ENCODE results near the gene IWS1. TPM values are rescaled to one million over a fixed set of nuclear protein-coding genes. Genes with fewer than 3 reads are reported as not detected.

IWS1 gene
- total and polyA plus RNA-seq, 10 of the 15 experiments (the other 5 are each of a cell fraction or from before 2014, with no cell fraction given), result 21.9 to 68.9 (median 45.8) TPM

DNA sequence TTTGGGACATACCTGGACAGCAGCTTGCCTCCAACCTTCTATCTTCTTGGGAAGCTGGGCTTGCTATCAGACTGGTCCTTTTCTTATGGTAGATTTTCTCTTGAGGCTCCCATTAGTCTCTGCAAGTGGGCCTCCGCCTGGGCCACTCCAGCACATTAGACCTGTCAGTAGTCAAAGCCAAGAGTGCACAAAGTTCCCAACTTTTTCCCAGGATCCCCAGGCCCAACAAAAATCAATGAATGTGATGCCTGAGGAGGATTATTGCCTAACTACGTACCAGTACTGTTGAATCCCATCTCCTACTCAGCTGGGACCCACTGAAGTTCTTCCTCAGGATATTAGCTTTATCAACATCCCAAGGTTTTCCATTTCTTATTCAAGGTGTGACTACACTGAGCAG lies 56.3 kb downstream of the IWS1 start:
- Histone ChIP-seq H2AFZ (ENCODE audit: control insufficient read depth, low read depth, low read length) (no peak overlapping the region), H3K4me2 (ENCODE audit: control insufficient read depth, insufficient read depth) (no peak overlapping the region), H3K4me1 (ENCODE audit: control insufficient read depth, insufficient read depth, low read length) (no peaks in the 10 kb centered on the region), H3K9me3 (replicated peaks; ENCODE audit: control insufficient read depth, insufficient read depth, low read length) (no peaks in the 10 kb centered on the region), H3K27ac (ENCODE audit: control insufficient read depth, insufficient read depth) (no peak overlapping the region), H3K79me2 (ENCODE audit: control insufficient read depth, insufficient read depth, low read length) (no peaks in the 10 kb centered on the region), H3K9ac (ENCODE audit: control insufficient read depth, insufficient read depth, low read length) (no peak overlapping the region), H3K36me3 (ENCODE audit: control insufficient read depth in 2 of 2, insufficient read depth in 2 of 2, low read length in 1 of 2) (peaks cover 0 to 3% of the 10 kb centered on the region in 2 experiments; a peak in 2 of 4 replicates), H4K20me1 (ENCODE audit: control insufficient read depth, insufficient read depth) (no peaks in the 10 kb centered on the region), H3K4me3 (no peak overlapping the region), H3K27me3 (replicated peaks in 1 of 2; ENCODE audit: control insufficient read depth in 2 of 2, insufficient read depth in 2 of 2, low read length in 1 of 2) (no peaks in the 10 kb centered on the region)
- ChIA-PET CTCF (interaction anchor here (1.3 to 2.6 kb wide), 2 partner anchors 10 to 114 kb away, joined by 3 to 19 read pairs; no protein-coding TSS in a partner anchor), SMC1A (ENCODE audit: uncharacterized antibody, unreplicated experiment) (no interaction called here), POLR2A (no interaction called here), RAD21 (ENCODE audit: unreplicated experiment) (no interaction called here)
- BruUV-seq (replicated peaks), result no TSS peak
- ATAC-seq (no peak), DNase-seq (ENCODE audit: low read depth, low spot score) (no peak), FAIRE-seq (no peak)
- intact Hi-C loops (cut with micrococcal nuclease; ENCODE audit: unreplicated experiment) (no loop called here), in situ Hi-C loops (cut with MboI) (no loop called here)
- TF ChIP-seq EED (IDR thresholded peaks at IDR 0.05; ENCODE audit: low read depth) (no peak), SMAD5 (IDR thresholded peaks at IDR 0.05; ENCODE audit: low read depth) (no peak), SIX5 (IDR thresholded peaks at IDR 0.05; ENCODE audit: low read depth, low read length, severe bottlenecking) (no peak), TBL1XR1 (IDR thresholded peaks at IDR 0.05; ENCODE audit: low read depth, low read length) (no peak), CEBPB (IDR thresholded peaks at IDR 0.05; ENCODE audit: borderline replicate concordance in 1 of 2, low read depth in 2 of 2, low read length in 2 of 2) (no peak), RBBP5 (conservative IDR thresholded peaks at IDR 0.05) (no peak), ZSCAN29 (IDR thresholded peaks at IDR 0.05) (no peak)
- WGBS (ENCODE audit: insufficient coverage, insufficient replicate concordance, low lambda C conversion rate, missing lambda C conversion rate), result 51% methylated on average over 2 of the region's 2 CpGs

DNA sequence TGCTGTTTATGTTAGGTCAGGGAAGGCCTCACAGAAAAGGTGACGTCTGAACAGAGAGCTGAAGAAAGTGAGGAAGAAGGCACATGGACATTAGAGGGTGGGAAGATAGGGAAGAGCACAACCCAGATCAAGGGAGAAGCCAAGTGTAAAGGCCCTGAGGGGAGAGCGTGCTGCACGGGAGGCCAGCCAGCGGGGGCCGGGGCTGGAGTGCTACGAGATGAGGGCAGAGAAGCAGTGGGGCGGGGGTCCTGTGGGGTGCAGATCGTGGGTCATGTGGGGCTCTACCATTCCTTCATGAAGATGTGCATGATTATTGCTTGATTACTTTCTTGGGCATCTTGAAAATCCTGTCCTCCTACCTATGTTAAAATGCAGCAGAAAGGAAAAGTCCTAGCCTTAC lies 57.2 kb downstream of the IWS1 start:
- ChIA-PET CTCF (interaction anchor here (1.3 to 2.6 kb wide), 3 partner anchors 10 to 113 kb away, joined by 3 to 19 read pairs (median 12); no protein-coding TSS in a partner anchor), SMC1A (ENCODE audit: uncharacterized antibody, unreplicated experiment) (interaction anchor here (1.6 kb wide), 1 partner anchor 11 kb away, joined by 5 read pairs; no protein-coding TSS in a partner anchor), RAD21 (ENCODE audit: unreplicated experiment) (no interaction called here), POLR2A (no interaction called here)
- no peaks in the 10 kb centered on the region for H3K79me2 ChIP-seq (ENCODE audit: control insufficient read depth, insufficient read depth, low read length)
- no peak overlapping the region for H2AFZ ChIP-seq (ENCODE audit: control insufficient read depth, low read depth, low read length)
- H3K4me1 ChIP-seq (ENCODE audit: control insufficient read depth, insufficient read depth, low read length), result no peaks in the 10 kb centered on the region
- in situ Hi-C loops (cut with MboI) (no loop called here), intact Hi-C loops (cut with micrococcal nuclease; ENCODE audit: unreplicated experiment) (no loop called here)
- DNase-seq (ENCODE audit: low read depth, low spot score) (no peak), ATAC-seq (no peak), FAIRE-seq (no peak)
- no peak overlapping the region for H3K4me2 ChIP-seq (ENCODE audit: control insufficient read depth, insufficient read depth)
- H4K20me1 ChIP-seq (ENCODE audit: control insufficient read depth, insufficient read depth), result no peaks in the 10 kb centered on the region
- no peak overlapping the region for H3K27ac ChIP-seq (ENCODE audit: control insufficient read depth, insufficient read depth)
- 79% methylated on average over 8 of the region's 8 CpGs for WGBS (ENCODE audit: insufficient coverage, insufficient replicate concordance, low lambda C conversion rate, missing lambda C conversion rate)
- peaks cover 0 to 3% of the 10 kb centered on the region in 2 experiments; a peak in 2 of 4 replicates for H3K36me3 ChIP-seq (ENCODE audit: control insufficient read depth in 2 of 2, insufficient read depth in 2 of 2, low read length in 1 of 2)
- H3K27me3 ChIP-seq (replicated peaks in 1 of 2; ENCODE audit: control insufficient read depth in 2 of 2, insufficient read depth in 2 of 2, low read length in 1 of 2), result no peaks in the 10 kb centered on the region
- H3K9me3 ChIP-seq (replicated peaks; ENCODE audit: control insufficient read depth, insufficient read depth, low read length), result no peaks in the 10 kb centered on the region
- no peak overlapping the region for H3K4me3 ChIP-seq
- no peak overlapping the region for H3K9ac ChIP-seq (ENCODE audit: control insufficient read depth, insufficient read depth, low read length)
- no TSS peak for BruUV-seq (replicated peaks)
- TF ChIP-seq, protein P1, sequence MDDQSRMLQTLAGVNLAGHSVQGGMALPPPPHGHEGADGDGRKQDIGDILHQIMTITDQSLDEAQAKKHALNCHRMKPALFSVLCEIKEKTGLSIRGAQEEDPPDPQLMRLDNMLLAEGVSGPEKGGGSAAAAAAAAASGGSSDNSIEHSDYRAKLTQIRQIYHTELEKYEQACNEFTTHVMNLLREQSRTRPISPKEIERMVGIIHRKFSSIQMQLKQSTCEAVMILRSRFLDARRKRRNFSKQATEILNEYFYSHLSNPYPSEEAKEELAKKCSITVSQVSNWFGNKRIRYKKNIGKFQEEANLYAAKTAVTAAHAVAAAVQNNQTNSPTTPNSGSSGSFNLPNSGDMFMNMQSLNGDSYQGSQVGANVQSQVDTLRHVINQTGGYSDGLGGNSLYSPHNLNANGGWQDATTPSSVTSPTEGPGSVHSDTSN (IDR thresholded peaks at IDR 0.05; ENCODE audit: insufficient replicate concordance, low read depth, low read length), result no peak
- TF ChIP-seq, protein P2, sequence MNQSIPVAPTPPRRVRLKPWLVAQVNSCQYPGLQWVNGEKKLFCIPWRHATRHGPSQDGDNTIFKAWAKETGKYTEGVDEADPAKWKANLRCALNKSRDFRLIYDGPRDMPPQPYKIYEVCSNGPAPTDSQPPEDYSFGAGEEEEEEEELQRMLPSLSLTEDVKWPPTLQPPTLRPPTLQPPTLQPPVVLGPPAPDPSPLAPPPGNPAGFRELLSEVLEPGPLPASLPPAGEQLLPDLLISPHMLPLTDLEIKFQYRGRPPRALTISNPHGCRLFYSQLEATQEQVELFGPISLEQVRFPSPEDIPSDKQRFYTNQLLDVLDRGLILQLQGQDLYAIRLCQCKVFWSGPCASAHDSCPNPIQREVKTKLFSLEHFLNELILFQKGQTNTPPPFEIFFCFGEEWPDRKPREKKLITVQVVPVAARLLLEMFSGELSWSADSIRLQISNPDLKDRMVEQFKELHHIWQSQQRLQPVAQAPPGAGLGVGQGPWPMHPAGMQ (IDR thresholded peaks at IDR 0.05; ENCODE audit: borderline replicate concordance), result no peak
- TF ChIP-seq SREBF2 (IDR thresholded peaks at IDR 0.05; ENCODE audit: low read length), result no peak
- TF ChIP-seq, protein P3, sequence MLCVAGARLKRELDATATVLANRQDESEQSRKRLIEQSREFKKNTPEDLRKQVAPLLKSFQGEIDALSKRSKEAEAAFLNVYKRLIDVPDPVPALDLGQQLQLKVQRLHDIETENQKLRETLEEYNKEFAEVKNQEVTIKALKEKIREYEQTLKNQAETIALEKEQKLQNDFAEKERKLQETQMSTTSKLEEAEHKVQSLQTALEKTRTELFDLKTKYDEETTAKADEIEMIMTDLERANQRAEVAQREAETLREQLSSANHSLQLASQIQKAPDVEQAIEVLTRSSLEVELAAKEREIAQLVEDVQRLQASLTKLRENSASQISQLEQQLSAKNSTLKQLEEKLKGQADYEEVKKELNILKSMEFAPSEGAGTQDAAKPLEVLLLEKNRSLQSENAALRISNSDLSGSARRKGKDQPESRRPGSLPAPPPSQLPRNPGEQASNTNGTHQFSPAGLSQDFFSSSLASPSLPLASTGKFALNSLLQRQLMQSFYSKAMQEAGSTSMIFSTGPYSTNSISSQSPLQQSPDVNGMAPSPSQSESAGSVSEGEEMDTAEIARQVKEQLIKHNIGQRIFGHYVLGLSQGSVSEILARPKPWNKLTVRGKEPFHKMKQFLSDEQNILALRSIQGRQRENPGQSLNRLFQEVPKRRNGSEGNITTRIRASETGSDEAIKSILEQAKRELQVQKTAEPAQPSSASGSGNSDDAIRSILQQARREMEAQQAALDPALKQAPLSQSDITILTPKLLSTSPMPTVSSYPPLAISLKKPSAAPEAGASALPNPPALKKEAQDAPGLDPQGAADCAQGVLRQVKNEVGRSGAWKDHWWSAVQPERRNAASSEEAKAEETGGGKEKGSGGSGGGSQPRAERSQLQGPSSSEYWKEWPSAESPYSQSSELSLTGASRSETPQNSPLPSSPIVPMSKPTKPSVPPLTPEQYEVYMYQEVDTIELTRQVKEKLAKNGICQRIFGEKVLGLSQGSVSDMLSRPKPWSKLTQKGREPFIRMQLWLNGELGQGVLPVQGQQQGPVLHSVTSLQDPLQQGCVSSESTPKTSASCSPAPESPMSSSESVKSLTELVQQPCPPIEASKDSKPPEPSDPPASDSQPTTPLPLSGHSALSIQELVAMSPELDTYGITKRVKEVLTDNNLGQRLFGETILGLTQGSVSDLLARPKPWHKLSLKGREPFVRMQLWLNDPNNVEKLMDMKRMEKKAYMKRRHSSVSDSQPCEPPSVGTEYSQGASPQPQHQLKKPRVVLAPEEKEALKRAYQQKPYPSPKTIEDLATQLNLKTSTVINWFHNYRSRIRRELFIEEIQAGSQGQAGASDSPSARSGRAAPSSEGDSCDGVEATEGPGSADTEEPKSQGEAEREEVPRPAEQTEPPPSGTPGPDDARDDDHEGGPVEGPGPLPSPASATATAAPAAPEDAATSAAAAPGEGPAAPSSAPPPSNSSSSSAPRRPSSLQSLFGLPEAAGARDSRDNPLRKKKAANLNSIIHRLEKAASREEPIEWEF (IDR thresholded peaks at IDR 0.05; ENCODE audit: insufficient replicate concordance, low read depth, low read length), result no peak

All from GM12878 (cell line).